ENCODE measurements around the gene ARHGAP18. TPM values are rescaled to one million over a fixed set of nuclear protein-coding genes. Genes with fewer than 3 reads are reported as not detected.

The ARHGAP18 gene
- polyA plus RNA-seq, 1 of the 3 experiments (the other 2 are of a cell fraction): 25.0 TPM

- Histone ChIP-seq H3K4me3 (ENCODE audit: low read depth in 2 of 2, low read length in 1 of 2) (no peak overlapping the region), H3K36me3 (replicated peaks in 1 of 2; ENCODE audit: control insufficient read depth in 1 of 2, insufficient read depth in 2 of 2, low read length in 1 of 2) (peaks cover 18 to 58% of the 10 kb centered on the region in 2 experiments), H3K79me2 (ENCODE audit: insufficient read depth) (no peaks in the 10 kb centered on the region), H3K4me2 (no peak overlapping the region), H2AFZ (ENCODE audit: low read depth) (no peak overlapping the region), H3K9me2 (no peaks in the 10 kb centered on the region), H3F3A (replicated peaks; ENCODE audit: insufficient read depth) (peaks cover 16% of the 10 kb centered on the region), H3K9ac (no peak overlapping the region), H3K27me3 (ENCODE audit: insufficient read depth) (no peaks in the 10 kb centered on the region), H4K20me1 (ENCODE audit: insufficient read depth) (no peaks in the 10 kb centered on the region), H3K4me1 (ENCODE audit: control insufficient read depth in 1 of 2, insufficient read depth in 2 of 2, low read depth in 1 of 2, low read length in 1 of 2) (no peaks in the 10 kb centered on the region), H3K9me3 (no peaks in the 10 kb centered on the region), H3K27ac (ENCODE audit: low read depth in 2 of 2, low read length in 1 of 2) (no peak overlapping the region)
- no peak for DNase-seq
- ChIA-PET CTCF (no interaction called here), POLR2A (no interaction called here)
- WGBS (ENCODE audit: low lambda C conversion rate): no CpG with 5 or more reads among the region's 2 CpGs
- TF ChIP-seq SIN3A (IDR thresholded peaks at IDR 0.05; ENCODE audit: borderline replicate concordance, low read depth, low read length) (no peak), POLR2AphosphoS5 (IDR thresholded peaks at IDR 0.05; ENCODE audit: low read depth, low read length) (no peak), NFIC (IDR thresholded peaks at IDR 0.05; ENCODE audit: borderline replicate concordance) (no peak), CTCF (IDR thresholded peaks at IDR 0.05) (no peak), GATA2 (CRISPR knock-in tag; IDR thresholded peaks at IDR 0.05) (no peak), GABPA (IDR thresholded peaks at IDR 0.05; ENCODE audit: low read depth) (no peak), FOXM1 (IDR thresholded peaks at IDR 0.05; ENCODE audit: low read depth) (no peak), NRF1 (IDR thresholded peaks at IDR 0.05; ENCODE audit: low read depth, low read length) (no peak), RCOR1 (IDR thresholded peaks at IDR 0.05; ENCODE audit: low read length) (no peak), RAD21 (IDR thresholded peaks at IDR 0.05; ENCODE audit: low read length) (no peak), ELF1 (IDR thresholded peaks at IDR 0.05) (no peak), EZH2phosphoT487 (IDR thresholded peaks at IDR 0.05; ENCODE audit: borderline replicate concordance, low read depth) (no peak), TEAD4 (IDR thresholded peaks at IDR 0.05; ENCODE audit: borderline replicate concordance, insufficient read depth) (no peak), FOXJ3 (CRISPR knock-in tag; IDR thresholded peaks at IDR 0.05) (no peak), SMC3 (IDR thresholded peaks at IDR 0.05; ENCODE audit: low read depth, low read length) (no peak), JUND (IDR thresholded peaks at IDR 0.05) (no peak), FOSL2 (IDR thresholded peaks at IDR 0.05; ENCODE audit: borderline replicate concordance, low read depth) (no peak)
- TF ChIP-seq, protein P1, sequence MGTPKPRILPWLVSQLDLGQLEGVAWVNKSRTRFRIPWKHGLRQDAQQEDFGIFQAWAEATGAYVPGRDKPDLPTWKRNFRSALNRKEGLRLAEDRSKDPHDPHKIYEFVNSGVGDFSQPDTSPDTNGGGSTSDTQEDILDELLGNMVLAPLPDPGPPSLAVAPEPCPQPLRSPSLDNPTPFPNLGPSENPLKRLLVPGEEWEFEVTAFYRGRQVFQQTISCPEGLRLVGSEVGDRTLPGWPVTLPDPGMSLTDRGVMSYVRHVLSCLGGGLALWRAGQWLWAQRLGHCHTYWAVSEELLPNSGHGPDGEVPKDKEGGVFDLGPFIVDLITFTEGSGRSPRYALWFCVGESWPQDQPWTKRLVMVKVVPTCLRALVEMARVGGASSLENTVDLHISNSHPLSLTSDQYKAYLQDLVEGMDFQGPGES (IDR thresholded peaks at IDR 0.05; ENCODE audit: low read depth, low read length): no peak
- TF ChIP-seq, protein P2, sequence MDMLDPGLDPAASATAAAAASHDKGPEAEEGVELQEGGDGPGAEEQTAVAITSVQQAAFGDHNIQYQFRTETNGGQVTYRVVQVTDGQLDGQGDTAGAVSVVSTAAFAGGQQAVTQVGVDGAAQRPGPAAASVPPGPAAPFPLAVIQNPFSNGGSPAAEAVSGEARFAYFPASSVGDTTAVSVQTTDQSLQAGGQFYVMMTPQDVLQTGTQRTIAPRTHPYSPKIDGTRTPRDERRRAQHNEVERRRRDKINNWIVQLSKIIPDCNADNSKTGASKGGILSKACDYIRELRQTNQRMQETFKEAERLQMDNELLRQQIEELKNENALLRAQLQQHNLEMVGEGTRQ (IDR thresholded peaks at IDR 0.05; ENCODE audit: borderline replicate concordance, low read depth, low read length): no peak
These were observed 170.9 kb downstream of the ARHGAP18 start for GRCh38 chr6:129539032-129539431.

Data from SK-N-SH (cell line).